Panc1 (cell line): Measurements from ENCODE around the gene PHF20.

ENCODE experiments used
- POLR2AphosphoS5 ChIP-seq: IDR thresholded peaks from 2 replicates; pipeline ENCODE4 v1.6.1; 2012; ENCODE audit warnings: mild to moderate bottlenecking, low read depth, low read length, moderate library complexity
- TF ChIP-seq, protein P1 (sequence below): fragments of 450-650 bp; IDR thresholded peaks from 2 replicates; pipeline ENCODE4 v1.5.1; 2017; ENCODE audit warnings: mild to moderate bottlenecking
- TF ChIP-seq, protein P2 (sequence below), 2 experiments: IDR thresholded peaks; 2 replicates each; pipeline ENCODE4 v1.6.1; 2011 to 2012; ENCODE audit warnings: low read depth in 2 of 2, control low read depth in 1 of 2, low read length in 1 of 2, mild to moderate bottlenecking in 1 of 2, moderate library complexity in 1 of 2; ENCODE audit not compliant: insufficient read depth in 1 of 2

DNA sequence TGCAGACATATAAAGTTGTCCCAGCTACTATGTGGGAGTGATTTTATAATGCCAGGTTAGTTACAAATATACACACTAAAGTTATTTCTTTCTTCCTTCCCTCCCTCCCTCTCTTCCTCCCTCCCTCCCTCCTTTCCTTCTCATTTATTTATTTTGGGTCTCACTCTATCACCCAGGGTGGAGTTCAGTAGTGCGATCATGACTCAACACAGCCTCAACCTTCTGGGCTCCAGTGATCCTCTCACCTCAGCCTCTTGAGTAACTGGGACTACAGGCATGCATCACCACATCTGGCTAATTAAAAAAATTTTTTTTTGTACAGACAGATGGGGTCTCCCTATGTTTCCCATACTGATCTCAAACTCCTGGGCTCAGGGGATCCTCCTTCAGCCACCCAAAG, 59.2 kb downstream of the PHF20 start:
- TF ChIP-seq, protein P1, sequence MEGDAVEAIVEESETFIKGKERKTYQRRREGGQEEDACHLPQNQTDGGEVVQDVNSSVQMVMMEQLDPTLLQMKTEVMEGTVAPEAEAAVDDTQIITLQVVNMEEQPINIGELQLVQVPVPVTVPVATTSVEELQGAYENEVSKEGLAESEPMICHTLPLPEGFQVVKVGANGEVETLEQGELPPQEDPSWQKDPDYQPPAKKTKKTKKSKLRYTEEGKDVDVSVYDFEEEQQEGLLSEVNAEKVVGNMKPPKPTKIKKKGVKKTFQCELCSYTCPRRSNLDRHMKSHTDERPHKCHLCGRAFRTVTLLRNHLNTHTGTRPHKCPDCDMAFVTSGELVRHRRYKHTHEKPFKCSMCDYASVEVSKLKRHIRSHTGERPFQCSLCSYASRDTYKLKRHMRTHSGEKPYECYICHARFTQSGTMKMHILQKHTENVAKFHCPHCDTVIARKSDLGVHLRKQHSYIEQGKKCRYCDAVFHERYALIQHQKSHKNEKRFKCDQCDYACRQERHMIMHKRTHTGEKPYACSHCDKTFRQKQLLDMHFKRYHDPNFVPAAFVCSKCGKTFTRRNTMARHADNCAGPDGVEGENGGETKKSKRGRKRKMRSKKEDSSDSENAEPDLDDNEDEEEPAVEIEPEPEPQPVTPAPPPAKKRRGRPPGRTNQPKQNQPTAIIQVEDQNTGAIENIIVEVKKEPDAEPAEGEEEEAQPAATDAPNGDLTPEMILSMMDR: no peak
- TF ChIP-seq, protein P2, sequence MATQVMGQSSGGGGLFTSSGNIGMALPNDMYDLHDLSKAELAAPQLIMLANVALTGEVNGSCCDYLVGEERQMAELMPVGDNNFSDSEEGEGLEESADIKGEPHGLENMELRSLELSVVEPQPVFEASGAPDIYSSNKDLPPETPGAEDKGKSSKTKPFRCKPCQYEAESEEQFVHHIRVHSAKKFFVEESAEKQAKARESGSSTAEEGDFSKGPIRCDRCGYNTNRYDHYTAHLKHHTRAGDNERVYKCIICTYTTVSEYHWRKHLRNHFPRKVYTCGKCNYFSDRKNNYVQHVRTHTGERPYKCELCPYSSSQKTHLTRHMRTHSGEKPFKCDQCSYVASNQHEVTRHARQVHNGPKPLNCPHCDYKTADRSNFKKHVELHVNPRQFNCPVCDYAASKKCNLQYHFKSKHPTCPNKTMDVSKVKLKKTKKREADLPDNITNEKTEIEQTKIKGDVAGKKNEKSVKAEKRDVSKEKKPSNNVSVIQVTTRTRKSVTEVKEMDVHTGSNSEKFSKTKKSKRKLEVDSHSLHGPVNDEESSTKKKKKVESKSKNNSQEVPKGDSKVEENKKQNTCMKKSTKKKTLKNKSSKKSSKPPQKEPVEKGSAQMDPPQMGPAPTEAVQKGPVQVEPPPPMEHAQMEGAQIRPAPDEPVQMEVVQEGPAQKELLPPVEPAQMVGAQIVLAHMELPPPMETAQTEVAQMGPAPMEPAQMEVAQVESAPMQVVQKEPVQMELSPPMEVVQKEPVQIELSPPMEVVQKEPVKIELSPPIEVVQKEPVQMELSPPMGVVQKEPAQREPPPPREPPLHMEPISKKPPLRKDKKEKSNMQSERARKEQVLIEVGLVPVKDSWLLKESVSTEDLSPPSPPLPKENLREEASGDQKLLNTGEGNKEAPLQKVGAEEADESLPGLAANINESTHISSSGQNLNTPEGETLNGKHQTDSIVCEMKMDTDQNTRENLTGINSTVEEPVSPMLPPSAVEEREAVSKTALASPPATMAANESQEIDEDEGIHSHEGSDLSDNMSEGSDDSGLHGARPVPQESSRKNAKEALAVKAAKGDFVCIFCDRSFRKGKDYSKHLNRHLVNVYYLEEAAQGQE (IDR thresholded peaks at IDR 0.05; ENCODE audit: insufficient read depth in 1 of 2, low read depth in 2 of 2, low read length in 1 of 2): no peak
- no peak for TF ChIP-seq POLR2AphosphoS5
